Liver (tissue), 9 donors: ENCODE measurements around the gene MPPED2. TPM values are rescaled to one million over a fixed set of nuclear protein-coding genes. Genes with fewer than 3 reads are reported as not detected.

Experiments
- DNase-seq: peaks from one replicate; pipeline ENCODE4 v3.0.0-alpha.2; 2017; ENCODE audit warnings: low spot score
- H3K27ac ChIP-seq, 2 donors: one replicate each; pipeline ENCODE4 v1.7.0; 2013; ENCODE audit warnings: inconsistent platforms in 2 of 2, low read length in 2 of 2, control low read depth in 1 of 2, low read depth in 1 of 2, mild to moderate bottlenecking in 1 of 2
- H3K27me3 ChIP-seq, 4 donors: one replicate each; pipeline versions ENCODE4 v1.6.1 to v1.7.0; 2013; ENCODE audit warnings: low read length in 3 of 4, inconsistent platforms in 1 of 4, mild to moderate bottlenecking in 1 of 4, moderate library complexity in 1 of 4; ENCODE audit not compliant: control insufficient read depth in 4 of 4, insufficient read depth in 4 of 4
- H3K36me3 ChIP-seq, 4 donors: one replicate each; pipeline versions ENCODE4 v1.6.1 to v1.7.0; 2013; ENCODE audit warnings: low read length in 3 of 4, mild to moderate bottlenecking in 3 of 4, low read depth in 1 of 4, moderate library complexity in 1 of 4; ENCODE audit not compliant: control insufficient read depth in 4 of 4, insufficient read depth in 3 of 4
- H3K4me1 ChIP-seq, 4 donors: one replicate each; pipeline versions ENCODE4 v1.6.1 to v1.7.0; 2013; ENCODE audit warnings: low read length in 3 of 4, mild to moderate bottlenecking in 3 of 4, moderate library complexity in 1 of 4; ENCODE audit not compliant: control insufficient read depth in 4 of 4, insufficient read depth in 4 of 4
- H3K4me3 ChIP-seq, 3 donors: one replicate each; pipeline versions ENCODE4 v1.6.1 to v1.7.0; 2013; ENCODE audit warnings: low read length in 3 of 3, control low read depth in 1 of 3, low read depth in 1 of 3, mild to moderate bottlenecking in 1 of 3
- H3K9ac ChIP-seq, 2 donors: one replicate each; pipeline ENCODE4 v1.7.0; 2013; ENCODE audit warnings: low read length in 2 of 2, mild to moderate bottlenecking in 2 of 2, moderate library complexity in 2 of 2, control low read depth in 1 of 2, low read depth in 1 of 2
- H3K9me3 ChIP-seq, 4 donors: one replicate each; pipeline versions ENCODE4 v1.6.1 to v1.7.0; 2013; ENCODE audit warnings: low read length in 3 of 4; ENCODE audit not compliant: control insufficient read depth in 4 of 4
- ATF3 ChIP-seq: IDR thresholded peaks from 2 replicates; pipeline ENCODE4 v1.6.1; 2016; ENCODE audit warnings: antibody characterized with exemption
- CTCF ChIP-seq: fragments of 150-350 bp; IDR thresholded peaks from 2 replicates; pipeline ENCODE4 v1.5.1; 2017; ENCODE audit warnings: improper control_type of control experiment, low read depth, low read length; ENCODE audit not compliant: missing input control
- EGR1 ChIP-seq, 2 donors: IDR thresholded peaks; 2 replicates each; pipeline ENCODE4 v1.6.1; 2016 to 2018; ENCODE audit warnings: antibody characterized with exemption in 2 of 2, low read depth in 2 of 2
- FOXA1 ChIP-seq: IDR thresholded peaks from 2 replicates; pipeline ENCODE4 v1.6.1; 2016; ENCODE audit warnings: antibody characterized with exemption
- FOXA2 ChIP-seq: IDR thresholded peaks from 2 replicates; pipeline ENCODE4 v1.6.1; 2016; ENCODE audit warnings: antibody characterized with exemption
- GABPA ChIP-seq, 2 donors: IDR thresholded peaks in 1 of 2; conservative IDR thresholded peaks in 1 of 2; 2 replicates each; pipeline ENCODE4 v1.6.1; 2016; ENCODE audit warnings: antibody characterized with exemption in 2 of 2, mild to moderate bottlenecking in 1 of 2, moderate library complexity in 1 of 2
- HNF4A ChIP-seq, 2 donors: conservative IDR thresholded peaks; 2 replicates each; pipeline ENCODE4 v1.6.1; 2016; ENCODE audit warnings: antibody characterized with exemption in 2 of 2, mild to moderate bottlenecking in 2 of 2
- HNF4G ChIP-seq: IDR thresholded peaks from 2 replicates; pipeline ENCODE4 v1.6.1; 2016; ENCODE audit warnings: antibody characterized with exemption
- JUND ChIP-seq, 2 donors: IDR thresholded peaks; 2 replicates each; pipeline ENCODE4 v1.6.1; 2016; ENCODE audit warnings: antibody characterized with exemption in 2 of 2
- MAX ChIP-seq: IDR thresholded peaks from 2 replicates; pipeline ENCODE4 v1.6.1; 2016; ENCODE audit warnings: antibody characterized with exemption
- NR2F2 ChIP-seq: IDR thresholded peaks from 2 replicates; pipeline ENCODE4 v1.6.1; 2016; ENCODE audit warnings: antibody characterized with exemption
- RAD21 ChIP-seq, 2 donors: IDR thresholded peaks; 2 replicates each; pipeline ENCODE4 v1.6.1; 2016; ENCODE audit warnings: antibody characterized with exemption in 2 of 2, mild to moderate bottlenecking in 2 of 2
- REST ChIP-seq: IDR thresholded peaks from 2 replicates; pipeline ENCODE4 v1.6.1; 2016; ENCODE audit warnings: antibody characterized with exemption, mild to moderate bottlenecking
- RXRA ChIP-seq, 2 donors: IDR thresholded peaks; 2 replicates each; pipeline ENCODE4 v1.6.1; 2017 to 2018; ENCODE audit warnings: antibody characterized with exemption in 2 of 2, mild to moderate bottlenecking in 1 of 2
- SP1 ChIP-seq: IDR thresholded peaks from 2 replicates; pipeline ENCODE4 v1.6.1; 2018; ENCODE audit warnings: antibody characterized with exemption, mild to moderate bottlenecking
- TAF1 ChIP-seq: conservative IDR thresholded peaks from 2 replicates; pipeline ENCODE4 v1.6.1; 2016; ENCODE audit warnings: antibody characterized with exemption, mild to moderate bottlenecking
- YY1 ChIP-seq: IDR thresholded peaks from 2 replicates; pipeline ENCODE4 v1.6.1; 2016; ENCODE audit warnings: antibody characterized with exemption, mild to moderate bottlenecking
- ZBTB33 ChIP-seq: IDR thresholded peaks from 2 replicates; pipeline ENCODE4 v1.6.1; 2016; ENCODE audit warnings: antibody characterized with exemption
- WGBS: extraction: QIAGEN DNeasy Blood & Tissue Kit; methylation state at CpG from one replicate; pipeline ENCODE4 v1.1.7; 2013; 5-methylcytosine and 5-hydroxymethylcytosine counted together
- polyA plus RNA-seq, 2 donors: library from polyadenylated mRNA; stranded (reverse) in 1 of 2; unstranded in 1 of 2; fragments of 200-250 nt in 1 of 2; fragments of >200 nt in 1 of 2; fragmentation: Nextera tagmentation in 1 of 2; extraction: Ambion mirVana in 1 of 2; gene quantifications; one replicate each; pipeline versions ENCODE4 v1.2.1 to v1.2.3, GENCODE V29; 2013 to 2015
- total RNA-seq, 2 donors: library from RNA; depleted of rRNA; stranded (reverse); fragments of >200 nt; gene quantifications; one replicate each; pipeline ENCODE4 v1.2.3, GENCODE V29; 2014
- donor health status: healthy.
- donor health status: healthy.
- donor health status: healthy.
- donor health status: healthy.
- donor health status: healthy.

MPPED2 gene
- total and polyA plus RNA-seq, 4 donors: 0.22 to 1.6 (median 0.47) TPM

- no peak for TF ChIP-seq ZBTB33
- TF ChIP-seq JUND (IDR thresholded peaks at IDR 0.05): no peak
- TF ChIP-seq YY1: no peak
- no peak for TF ChIP-seq RAD21 (IDR thresholded peaks at IDR 0.05)
- no peak for TF ChIP-seq FOXA1
- TF ChIP-seq REST: no peak
- TF ChIP-seq HNF4G: no peak
- no peak for TF ChIP-seq TAF1
- no peak for TF ChIP-seq MAX
- no peak for TF ChIP-seq ATF3
- H3K9me3 ChIP-seq: no peaks in the 10 kb centered on the region
- H3K9ac ChIP-seq: no peak overlapping the region
- H3K27ac ChIP-seq: no peak overlapping the region
- H3K36me3 ChIP-seq: no peaks in the 10 kb centered on the region
- no peaks in the 10 kb centered on the region for H3K4me1 ChIP-seq
- H3K4me3 ChIP-seq: no peak overlapping the region
- WGBS: 82% methylated on average over 3 of the region's 3 CpGs
- DNase-seq: no peak
- H3K27me3 ChIP-seq: no peaks in the 10 kb centered on the region
Measured at GRCh38 chr11:30462421-30462820, 123.7 kb downstream of the MPPED2 start.

- 80% methylated on average over 3 of the region's 3 CpGs for WGBS
- Histone ChIP-seq H3K27ac (no peak overlapping the region), H3K36me3 (no peaks in the 10 kb centered on the region), H3K4me1 (no peaks in the 10 kb centered on the region), H3K4me3 (no peak overlapping the region), H3K9me3 (no peaks in the 10 kb centered on the region), H3K9ac (no peak overlapping the region), H3K27me3 (no peaks in the 10 kb centered on the region)
- no peak for DNase-seq
- TF ChIP-seq RXRA (IDR thresholded peaks at IDR 0.05): no peak
- no peak for TF ChIP-seq GABPA (IDR thresholded peaks at IDR 0.05 in 1 of 2, conservative IDR thresholded peaks at IDR 0.05 in 1 of 2)
- TF ChIP-seq HNF4A (conservative IDR thresholded peaks at IDR 0.05): no peak
- no peak for TF ChIP-seq TAF1
- TF ChIP-seq JUND (IDR thresholded peaks at IDR 0.05): no peak
- TF ChIP-seq EGR1 (IDR thresholded peaks at IDR 0.05; ENCODE audit: low read depth in 2 of 2): no peak
- no peak for TF ChIP-seq REST
- no peak for TF ChIP-seq CTCF
- TF ChIP-seq HNF4G: no peak
- TF ChIP-seq FOXA2: no peak
- no peak for TF ChIP-seq RAD21 (IDR thresholded peaks at IDR 0.05)
- TF ChIP-seq SP1: no peak
- TF ChIP-seq MAX: no peak
- no peak for TF ChIP-seq FOXA1
- TF ChIP-seq NR2F2: no peak
- no peak for TF ChIP-seq YY1
Measured at GRCh38 chr11:30459821-30460220, 126.3 kb downstream of the MPPED2 start.
